HEK293T (cell line): ENCODE results near the gene SLC25A43.

ENCODE experiments used
- CTCF ChIA-PET: fragments of 350-600 bp; formaldehyde crosslinking; extraction: SDS; loops from one replicate; lab custom pipeline; 2021; ENCODE audit warnings: antibody characterized with exemption, inconsistent platforms; lab: Yijun Ruan, JAX
- POLR2A ChIA-PET: fragments of 350-600 bp; formaldehyde crosslinking; extraction: SDS; loops from one replicate; lab custom pipeline; 2020; ENCODE audit warnings: antibody characterized with exemption, inconsistent platforms; lab: Yijun Ruan, JAX
- DNase-seq: peaks from one replicate; pipeline ENCODE4 v3.0.0; 2012; ENCODE audit warnings: mixed read lengths; ENCODE audit errors: extremely low spot score
- ARNT ChIP-seq: fragments of 450-650 bp; IDR thresholded peaks from 2 replicates; pipeline ENCODE4 v1.6.1; 2017; ENCODE audit warnings: mild to moderate bottlenecking
- BHLHE40 ChIP-seq: fragments of 450-650 bp; IDR thresholded peaks from 2 replicates; pipeline ENCODE4 v1.6.1; 2016; ENCODE audit warnings: mild to moderate bottlenecking, moderate library complexity, borderline replicate concordance
- CTBP1 ChIP-seq: fragments of 450-650 bp; IDR thresholded peaks from 2 replicates; pipeline ENCODE4 v1.6.1; 2016; ENCODE audit warnings: borderline replicate concordance
- ELF4 ChIP-seq: fragments of 450-650 bp; IDR thresholded peaks from 2 replicates; pipeline ENCODE4 v1.6.1; 2017; ENCODE audit warnings: antibody characterized with exemption
- FOXA1 ChIP-seq: fragments of 450-650 bp; IDR thresholded peaks from 2 replicates; pipeline ENCODE4 v1.6.1; 2016; ENCODE audit warnings: mild to moderate bottlenecking
- FOXK2 ChIP-seq: fragments of 450-650 bp; IDR thresholded peaks from 2 replicates; pipeline ENCODE4 v1.6.1; 2016; ENCODE audit warnings: mild to moderate bottlenecking
- FOXM1 ChIP-seq: fragments of 450-650 bp; IDR thresholded peaks from 2 replicates; pipeline ENCODE4 v1.6.1; 2017; ENCODE audit warnings: mild to moderate bottlenecking, borderline replicate concordance
- HDGF ChIP-seq: fragments of 450-650 bp; IDR thresholded peaks from 2 replicates; pipeline ENCODE4 v1.6.1; 2017; ENCODE audit warnings: antibody characterized with exemption, borderline replicate concordance
- L3MBTL2 ChIP-seq: fragments of 450-650 bp; conservative IDR thresholded peaks from 2 replicates; pipeline ENCODE4 v1.6.1; 2016; ENCODE audit warnings: mild to moderate bottlenecking
- LEF1 ChIP-seq: fragments of 450-650 bp; IDR thresholded peaks from 2 replicates; pipeline ENCODE4 v1.6.1; 2017; ENCODE audit warnings: mild to moderate bottlenecking, borderline replicate concordance
- NFRKB ChIP-seq: fragments of 450-650 bp; IDR thresholded peaks from 2 replicates; pipeline ENCODE4 v1.6.1; 2016; ENCODE audit warnings: mild to moderate bottlenecking, moderate library complexity
- SP1 ChIP-seq: fragments of 450-650 bp; IDR thresholded peaks from 2 replicates; pipeline ENCODE4 v1.6.1; 2017
- SUZ12 ChIP-seq: fragments of 450-650 bp; IDR thresholded peaks from 2 replicates; pipeline ENCODE4 v1.6.1; 2016; ENCODE audit warnings: mild to moderate bottlenecking
- TARDBP ChIP-seq: fragments of 450-650 bp; IDR thresholded peaks from 2 replicates; pipeline ENCODE4 v1.6.1; 2016
- ZNF384 ChIP-seq: fragments of 450-650 bp; IDR thresholded peaks from 2 replicates; pipeline ENCODE4 v1.6.1; 2016
- TF ChIP-seq, protein P1 (sequence below): fragments of 450-650 bp; IDR thresholded peaks from 2 replicates; pipeline ENCODE4 v1.6.1; 2016

The SLC25A43 gene

DNA sequence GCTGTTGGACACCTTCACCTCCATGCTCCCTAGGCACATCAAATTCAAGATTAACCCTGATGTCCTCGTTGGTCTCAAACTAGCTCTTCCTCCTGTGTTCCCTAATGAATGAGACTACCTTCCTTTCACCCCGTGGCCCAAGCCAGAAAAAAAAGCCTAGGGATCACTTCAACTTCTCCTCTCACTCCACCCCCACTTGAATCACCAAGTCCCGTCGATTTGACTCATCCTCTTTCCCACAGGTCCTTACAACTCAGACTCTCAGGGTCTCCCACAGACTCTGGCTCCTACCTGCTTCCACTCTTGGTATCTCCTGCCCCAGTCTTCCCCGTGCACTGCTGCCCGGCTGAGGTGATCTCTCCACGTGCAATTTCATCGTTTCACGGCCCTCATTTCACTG lies 8.5 kb downstream of the SLC25A43 start:
- no peak for DNase-seq
- ChIA-PET CTCF (interaction anchor here (0.7 kb wide), 1 partner anchor 27 kb away, joined by 3 read pairs; no protein-coding TSS in a partner anchor), POLR2A (no interaction called here)
- TF ChIP-seq, protein P1, sequence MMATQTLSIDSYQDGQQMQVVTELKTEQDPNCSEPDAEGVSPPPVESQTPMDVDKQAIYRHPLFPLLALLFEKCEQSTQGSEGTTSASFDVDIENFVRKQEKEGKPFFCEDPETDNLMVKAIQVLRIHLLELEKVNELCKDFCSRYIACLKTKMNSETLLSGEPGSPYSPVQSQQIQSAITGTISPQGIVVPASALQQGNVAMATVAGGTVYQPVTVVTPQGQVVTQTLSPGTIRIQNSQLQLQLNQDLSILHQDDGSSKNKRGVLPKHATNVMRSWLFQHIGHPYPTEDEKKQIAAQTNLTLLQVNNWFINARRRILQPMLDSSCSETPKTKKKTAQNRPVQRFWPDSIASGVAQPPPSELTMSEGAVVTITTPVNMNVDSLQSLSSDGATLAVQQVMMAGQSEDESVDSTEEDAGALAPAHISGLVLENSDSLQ = no peak
- TF ChIP-seq SP1 (no peak), HDGF (no peak), ARNT (no peak), LEF1 (no peak), BHLHE40 (no peak), TARDBP (no peak), CTBP1 (no peak)

GRCh38 chrX:119410027-119410819 lies 11.1 kb downstream of the SLC25A43 start:
- POLR2A ChIA-PET = interaction anchor here (0.6 to 1.1 kb wide), 3 partner anchors 58 to 381 kb away, joined by 3 to 4 read pairs (median 3); partner anchors contain the start of genes RPL39 and SLC25A5
- no peak for DNase-seq
- CTCF ChIA-PET = interaction anchor here (0.9 kb wide), 1 partner anchor 102 kb away, joined by 3 read pairs; no protein-coding TSS in a partner anchor
- TF ChIP-seq L3MBTL2 (no peak), BHLHE40 (no peak), HDGF (no peak), LEF1 (no peak), CTBP1 (no peak), SUZ12 (no peak), ZNF384 (no peak), ARNT (no peak), FOXK2 (no peak)

- DNase-seq = no peak
- TF ChIP-seq L3MBTL2 = no peak
- no peak for TF ChIP-seq FOXA1
- no peak for TF ChIP-seq FOXK2
- no peak for TF ChIP-seq ARNT
- TF ChIP-seq SP1 = no peak
- TF ChIP-seq FOXM1 = no peak
- no peak for TF ChIP-seq HDGF
- TF ChIP-seq, protein P1 = no peak
- TF ChIP-seq LEF1 = no peak
- CTCF ChIA-PET = interaction anchor here (0.9 kb wide), 1 partner anchor 101 kb away, joined by 3 read pairs; no protein-coding TSS in a partner anchor
- POLR2A ChIA-PET = interaction anchor here (0.6 to 1.1 kb wide), 3 partner anchors 57 to 381 kb away, joined by 3 to 4 read pairs (median 3); partner anchors contain the start of genes RPL39 and SLC25A5
Measured at GRCh38 chrX:119410854-119411253, 11.7 kb downstream of the SLC25A43 start.

GRCh38 chrX:119411959-119412358 lies 12.8 kb downstream of the SLC25A43 start:
- no peak for TF ChIP-seq FOXA1
- TF ChIP-seq NFRKB = no peak
- no peak for TF ChIP-seq ARNT
- no peak for TF ChIP-seq HDGF
- TF ChIP-seq SUZ12 = no peak
- POLR2A ChIA-PET = no interaction called here
- CTCF ChIA-PET = interaction anchor here (0.6 kb wide), 2 partner anchors 103 to 148 kb away, joined by 4 read pairs; no protein-coding TSS in a partner anchor
- DNase-seq = no peak

DNA sequence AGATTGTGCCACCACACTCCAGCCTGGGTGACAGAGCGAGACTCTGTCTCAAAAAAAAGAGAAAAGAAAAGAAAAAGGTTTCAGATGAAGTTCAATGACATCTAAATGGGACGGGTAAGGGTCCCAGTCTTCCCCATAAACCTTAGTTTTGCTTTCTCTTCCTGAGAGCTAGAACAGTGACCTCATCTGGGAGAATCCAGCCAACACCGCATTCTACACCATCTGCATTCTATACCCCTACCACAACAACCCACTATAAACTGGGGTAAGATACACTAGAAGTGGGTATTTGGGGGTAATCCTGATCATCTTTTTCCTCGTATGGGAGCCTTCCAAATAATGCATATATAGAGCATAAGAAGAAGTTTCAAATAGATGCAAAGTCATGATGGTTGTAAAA lies 18.2 kb downstream of the SLC25A43 start:
- POLR2A ChIA-PET = no interaction called here
- TF ChIP-seq BHLHE40 = no peak
- TF ChIP-seq FOXM1 = no peak
- TF ChIP-seq, protein P1 = no peak
- no peak for TF ChIP-seq ARNT
- TF ChIP-seq TARDBP = no peak
- no peak for TF ChIP-seq ELF4
- TF ChIP-seq FOXA1 = no peak
- no peak for TF ChIP-seq CTBP1
- TF ChIP-seq FOXK2 = no peak
- no peak for TF ChIP-seq ZNF384
- TF ChIP-seq L3MBTL2 = no peak
- no peak for TF ChIP-seq HDGF
- TF ChIP-seq SUZ12 = no peak
- no peak for TF ChIP-seq LEF1
- no peak for TF ChIP-seq SP1
- no peak for DNase-seq
- CTCF ChIA-PET = no interaction called here

- ChIA-PET POLR2A (interaction anchor here (1.0 kb wide), 1 partner anchor 16 kb away, joined by 4 read pairs; no protein-coding TSS in a partner anchor), CTCF (interaction anchor here (0.7 to 1.0 kb wide), 3 partner anchors 28 to 833 kb away, joined by 3 to 6 read pairs (median 4); partner anchors contain the start of gene ZBTB33)
- TF ChIP-seq ZNF384 = peak; percentile 71
- TF ChIP-seq ARNT = no peak
- peak; percentile 50 for DNase-seq
Measured at GRCh38 chrX:119417842-119418241, 18.7 kb downstream of the SLC25A43 start.
